A673 (cell line): ENCODE results near the gene FRMPD1. TPM values are rescaled to one million over a fixed set of nuclear protein-coding genes. Genes with fewer than 3 reads are reported as not detected.

Experiments used
- BruUV-seq: library from RNA; stranded (reverse); fragments of 400-500 nt; replicated peaks from 2 replicates; lab custom pipeline; 2021; lab: Mats Ljungman, UMichigan
- CTCF ChIA-PET: fragments of 300-600 bp; sonication (Branson Sonifier 250); formaldehyde crosslinking; loops from one replicate; lab custom pipeline; 2022; ENCODE audit warnings: antibody characterized with exemption; lab: Charles Lee
- POLR2A ChIA-PET: fragments of 300-600 bp; sonication (Branson Sonifier 250); formaldehyde crosslinking; loops from one replicate; lab custom pipeline; 2022; ENCODE audit warnings: antibody characterized with exemption; ENCODE audit not compliant: low non-redundant PET; lab: Charles Lee
- DNase-seq: peaks from one replicate; pipeline ENCODE4 v3.0.0-alpha.2; 2015; ENCODE audit warnings: low spot score
- H3K27ac ChIP-seq: fragments of 200-600 bp; sonication (generic); 2 replicates; pipeline ENCODE4 v1.5.1; 2016; ENCODE audit warnings: mixed run types, low read depth, mild to moderate bottlenecking, mixed read lengths, antibody characterized with exemption, low read length; ENCODE audit not compliant: poor library complexity, severe bottlenecking
- H3K27me3 ChIP-seq: fragments of 200-600 bp; sonication (generic); replicated peaks from 2 replicates; pipeline ENCODE4 v1.6.1; 2017; ENCODE audit warnings: mixed run types, low read depth, mild to moderate bottlenecking, mixed read lengths, antibody characterized with exemption, low read length; ENCODE audit not compliant: insufficient read depth, poor library complexity
- H3K36me3 ChIP-seq: fragments of 200-600 bp; sonication (generic); 2 replicates; pipeline ENCODE4 v1.6.1; 2016; ENCODE audit warnings: mixed run types, mild to moderate bottlenecking, mixed read lengths, antibody characterized with exemption, low read length; ENCODE audit not compliant: insufficient read depth, poor library complexity, severe bottlenecking
- H3K4me1 ChIP-seq: fragments of 200-600 bp; sonication (generic); 2 replicates; pipeline ENCODE4 v1.6.1; 2017; ENCODE audit warnings: mixed run types, mild to moderate bottlenecking, mixed read lengths, antibody characterized with exemption, low read length; ENCODE audit not compliant: insufficient read depth, poor library complexity, severe bottlenecking
- H3K4me3 ChIP-seq: fragments of 200-600 bp; sonication (generic); 2 replicates; pipeline ENCODE4 v1.5.1; 2016; ENCODE audit warnings: low read depth, mixed run types, mild to moderate bottlenecking, mixed read lengths, low read length; ENCODE audit not compliant: poor library complexity, severe bottlenecking
- H3K9me3 ChIP-seq: fragments of 200-600 bp; sonication (generic); 2 replicates; pipeline ENCODE4 v1.6.1; 2016; ENCODE audit warnings: mixed run types, low read depth, mild to moderate bottlenecking, mixed read lengths, antibody characterized with exemption, low read length; ENCODE audit not compliant: poor library complexity, severe bottlenecking
- EZH2 ChIP-seq: fragments of 200-600 bp; sonication (generic); IDR thresholded peaks from 2 replicates; pipeline ENCODE4 v1.6.1; 2017; ENCODE audit warnings: borderline replicate concordance, low read depth, mild to moderate bottlenecking, mixed read lengths, antibody characterized with exemption, low read length; ENCODE audit not compliant: poor library complexity, severe bottlenecking
- intact Hi-C: fragments of 100-400 bp; cut with micrococcal nuclease; formaldehyde crosslinking; loops from one replicate; pipeline ENCODE4 v1.10.0; 2022; ENCODE audit not compliant: unreplicated experiment
- total RNA-seq: library from RNA; stranded (reverse); gene quantifications from 2 replicates; pipeline ENCODE4 v1.2.3, GENCODE V29; 2021
- TF ChIP-seq, protein P1 (sequence below): fragments of 300-800, 200-600 bp; sonication (generic); conservative IDR thresholded peaks from 2 replicates; pipeline ENCODE4 v1.5.1; 2017; ENCODE audit warnings: low read depth, mild to moderate bottlenecking, antibody characterized with exemption, low read length, moderate library complexity, mixed read lengths

Gene FRMPD1
- total RNA-seq, 1 experiment from 2014 or later, result not detected

DNA sequence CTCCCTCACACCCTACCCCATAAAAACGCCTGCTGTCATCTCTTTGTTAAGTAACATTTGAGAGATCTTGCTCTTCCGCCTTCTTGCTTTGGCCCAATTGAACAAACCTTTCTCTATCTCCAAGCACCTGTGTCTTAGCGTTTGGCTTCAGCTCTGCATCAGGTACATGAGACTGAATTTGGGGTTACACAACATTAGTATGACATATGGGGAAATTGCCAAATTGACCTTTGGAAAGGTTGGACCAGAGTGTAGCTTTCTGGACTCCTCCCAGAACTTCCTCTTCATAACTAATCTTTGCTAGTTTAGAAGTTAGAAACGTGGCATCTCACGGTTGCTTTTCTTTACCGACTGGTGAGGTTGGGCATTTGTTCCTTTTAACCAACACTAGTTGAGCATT, 137.6 kb downstream of the FRMPD1 start:
- DNase-seq, result no peak
- ChIA-PET CTCF (no interaction called here), POLR2A (no interaction called here)
- no peak overlapping the region for H3K4me3 ChIP-seq
- H3K27me3 ChIP-seq, result no peaks in the 10 kb centered on the region
- peaks cover 9% of the 10 kb centered on the region for H3K4me1 ChIP-seq
- H3K27ac ChIP-seq, result no peak overlapping the region
- H3K36me3 ChIP-seq, result peaks cover 3% of the 10 kb centered on the region
- H3K9me3 ChIP-seq, result no peaks in the 10 kb centered on the region
- no TSS peak for BruUV-seq
- intact Hi-C loops, result no loop called here
- TF ChIP-seq EZH2, result no peak
- TF ChIP-seq, protein P1, sequence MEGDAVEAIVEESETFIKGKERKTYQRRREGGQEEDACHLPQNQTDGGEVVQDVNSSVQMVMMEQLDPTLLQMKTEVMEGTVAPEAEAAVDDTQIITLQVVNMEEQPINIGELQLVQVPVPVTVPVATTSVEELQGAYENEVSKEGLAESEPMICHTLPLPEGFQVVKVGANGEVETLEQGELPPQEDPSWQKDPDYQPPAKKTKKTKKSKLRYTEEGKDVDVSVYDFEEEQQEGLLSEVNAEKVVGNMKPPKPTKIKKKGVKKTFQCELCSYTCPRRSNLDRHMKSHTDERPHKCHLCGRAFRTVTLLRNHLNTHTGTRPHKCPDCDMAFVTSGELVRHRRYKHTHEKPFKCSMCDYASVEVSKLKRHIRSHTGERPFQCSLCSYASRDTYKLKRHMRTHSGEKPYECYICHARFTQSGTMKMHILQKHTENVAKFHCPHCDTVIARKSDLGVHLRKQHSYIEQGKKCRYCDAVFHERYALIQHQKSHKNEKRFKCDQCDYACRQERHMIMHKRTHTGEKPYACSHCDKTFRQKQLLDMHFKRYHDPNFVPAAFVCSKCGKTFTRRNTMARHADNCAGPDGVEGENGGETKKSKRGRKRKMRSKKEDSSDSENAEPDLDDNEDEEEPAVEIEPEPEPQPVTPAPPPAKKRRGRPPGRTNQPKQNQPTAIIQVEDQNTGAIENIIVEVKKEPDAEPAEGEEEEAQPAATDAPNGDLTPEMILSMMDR, result no peak

- Histone ChIP-seq H3K4me3 (no peak overlapping the region), H3K4me1 (no peaks in the 10 kb centered on the region), H3K27me3 (no peaks in the 10 kb centered on the region), H3K27ac (no peak overlapping the region), H3K36me3 (no peaks in the 10 kb centered on the region), H3K9me3 (no peaks in the 10 kb centered on the region)
- intact Hi-C loops, result no loop called here
- no TSS peak for BruUV-seq
- TF ChIP-seq, protein P1, result no peak
- no peak for TF ChIP-seq EZH2
- no peak for DNase-seq
- ChIA-PET POLR2A (no interaction called here), CTCF (no interaction called here)
Observed at GRCh38 chr9:37790096-37790495, 139.3 kb downstream of the FRMPD1 start.

DNA sequence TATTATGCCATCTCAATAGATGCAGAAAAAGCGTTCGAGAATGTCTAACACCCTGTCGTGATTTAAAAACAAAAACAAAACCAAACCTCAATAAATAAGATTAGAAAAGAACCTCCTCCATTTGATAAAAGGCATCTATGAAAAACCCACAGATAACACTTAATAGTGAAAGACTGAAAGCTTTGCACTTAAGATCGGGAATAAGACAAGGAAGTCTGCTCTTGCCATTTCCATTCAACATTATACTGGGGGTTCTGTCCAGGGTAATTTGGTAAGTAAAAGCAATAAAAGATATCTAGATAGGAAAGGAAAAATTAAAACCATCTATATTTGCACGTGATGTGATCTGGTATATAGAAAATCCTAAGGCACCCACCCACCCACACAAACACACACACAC, 141.4 kb downstream of the FRMPD1 start:
- POLR2A ChIA-PET, result no interaction called here
- no peaks in the 10 kb centered on the region for H3K36me3 ChIP-seq
- TF ChIP-seq EZH2, result no peak
- TF ChIP-seq, protein P1, result no peak
- no TSS peak for BruUV-seq
- H3K27me3 ChIP-seq, result no peaks in the 10 kb centered on the region
- H3K27ac ChIP-seq, result no peak overlapping the region
- H3K4me1 ChIP-seq, result no peaks in the 10 kb centered on the region
- no peak overlapping the region for H3K4me3 ChIP-seq
- intact Hi-C loops, result no loop called here
- CTCF ChIA-PET, result no interaction called here
- H3K9me3 ChIP-seq, result no peaks in the 10 kb centered on the region
- no peak for DNase-seq
